Measurements from ENCODE around the gene CA5A.

GRCh38 chr16:87964049-87964659 lies 27.8 kb upstream of the CA5A start:
- TF ChIP-seq EZH2 (IDR thresholded peaks at IDR 0.05) = no peak
- TF ChIP-seq POLR2AphosphoS5 (IDR thresholded peaks at IDR 0.05; ENCODE audit: borderline replicate concordance, low read depth, low read length) = no peak
- no peak for TF ChIP-seq FOXP2 (optimal IDR thresholded peaks at IDR 0.05; ENCODE audit: control extremely low read depth, extremely low read length, insufficient read depth)
